GM19395 (cell line): Measurements from ENCODE around the gene PPP6R1.
"Not testable (repeated sequence)": the region's sequence is repeated elsewhere in the genome, so short reads cannot be mapped to it uniquely, and the experiment has no call there.

Experiments used
- ATAC-seq: cut with Tn5 transposase; IDR thresholded peaks from one replicate; pipeline ENCODE4 v1.9.1; 2021; ENCODE audit warnings: mild to moderate bottlenecking, moderate library complexity; ENCODE audit not compliant: unreplicated experiment

Gene PPP6R1

GRCh38 chr19:55225415-55225958 lies 33.3 kb downstream of the PPP6R1 start:
- no peak for ATAC-seq

- ATAC-seq = not testable (repeated sequence)
Measured at GRCh38 chr19:55224679-55225414, 34.0 kb downstream of the PPP6R1 start.

- ATAC-seq = no peak
Measured at GRCh38 chr19:55224038-55224665, 34.7 kb downstream of the PPP6R1 start.

- ATAC-seq = no peak
Measured at GRCh38 chr19:55223291-55224037, 35.4 kb downstream of the PPP6R1 start.

GRCh38 chr19:55220525-55220924 lies 38.3 kb downstream of the PPP6R1 start:
- no peak for ATAC-seq

- no peak for ATAC-seq
Measured at GRCh38 chr19:55216461-55217198, 42.2 kb downstream of the PPP6R1 start.

- no peak for ATAC-seq
Measured at GRCh38 chr19:55213547-55213946, 45.3 kb downstream of the PPP6R1 start.

GRCh38 chr19:55212447-55212846 lies 46.4 kb downstream of the PPP6R1 start:
- ATAC-seq = no peak

- no peak for ATAC-seq
Measured at GRCh38 chr19:55209693-55210472, 48.9 kb downstream of the PPP6R1 start.

GRCh38 chr19:55208880-55209692 lies 49.7 kb downstream of the PPP6R1 start, which contains the start of gene PTPRH:
Gene PTPRH (minus strand): TSS chr19:55209501. CDS start chr19:55209433, 68 bp downstream.
- ATAC-seq = no peak

GRCh38 chr19:55206664-55207500 lies 51.9 kb downstream of the PPP6R1 start:
- ATAC-seq = no peak

GRCh38 chr19:55202199-55202598 lies 56.6 kb downstream of the PPP6R1 start:
- not testable (repeated sequence) for ATAC-seq

GRCh38 chr19:55199620-55200204 lies 59.1 kb downstream of the PPP6R1 start:
- no peak for ATAC-seq

- ATAC-seq = no peak
Measured at GRCh38 chr19:55198651-55199050, 60.2 kb downstream of the PPP6R1 start.

GRCh38 chr19:55197528-55197927 lies 61.3 kb downstream of the PPP6R1 start:
- no peak for ATAC-seq

GRCh38 chr19:55196803-55197202 lies 62.0 kb downstream of the PPP6R1 start:
- no peak for ATAC-seq

- no peak for ATAC-seq
Measured at GRCh38 chr19:55193481-55193880, 65.3 kb downstream of the PPP6R1 start.

GRCh38 chr19:55189403-55189835 lies 69.4 kb downstream of the PPP6R1 start:
- ATAC-seq = no peak
